ENCODE measurements around the gene PIP5K1C.

The PIP5K1C gene

GRCh38 chr19:3672575-3672948, 27.7 kb downstream of the PIP5K1C start:
- TF ChIP-seq TAF1 (IDR thresholded peaks at IDR 0.05; ENCODE audit: borderline replicate concordance, insufficient read depth, low read length), result no peak
- no peak for TF ChIP-seq POLR2AphosphoS5 (IDR thresholded peaks at IDR 0.05; ENCODE audit: low read depth, low read length)
- no peak for TF ChIP-seq FOXP2 (optimal IDR thresholded peaks at IDR 0.05; ENCODE audit: borderline replicate concordance, extremely low read depth, extremely low read length, insufficient read depth)
- TF ChIP-seq, protein P1, sequence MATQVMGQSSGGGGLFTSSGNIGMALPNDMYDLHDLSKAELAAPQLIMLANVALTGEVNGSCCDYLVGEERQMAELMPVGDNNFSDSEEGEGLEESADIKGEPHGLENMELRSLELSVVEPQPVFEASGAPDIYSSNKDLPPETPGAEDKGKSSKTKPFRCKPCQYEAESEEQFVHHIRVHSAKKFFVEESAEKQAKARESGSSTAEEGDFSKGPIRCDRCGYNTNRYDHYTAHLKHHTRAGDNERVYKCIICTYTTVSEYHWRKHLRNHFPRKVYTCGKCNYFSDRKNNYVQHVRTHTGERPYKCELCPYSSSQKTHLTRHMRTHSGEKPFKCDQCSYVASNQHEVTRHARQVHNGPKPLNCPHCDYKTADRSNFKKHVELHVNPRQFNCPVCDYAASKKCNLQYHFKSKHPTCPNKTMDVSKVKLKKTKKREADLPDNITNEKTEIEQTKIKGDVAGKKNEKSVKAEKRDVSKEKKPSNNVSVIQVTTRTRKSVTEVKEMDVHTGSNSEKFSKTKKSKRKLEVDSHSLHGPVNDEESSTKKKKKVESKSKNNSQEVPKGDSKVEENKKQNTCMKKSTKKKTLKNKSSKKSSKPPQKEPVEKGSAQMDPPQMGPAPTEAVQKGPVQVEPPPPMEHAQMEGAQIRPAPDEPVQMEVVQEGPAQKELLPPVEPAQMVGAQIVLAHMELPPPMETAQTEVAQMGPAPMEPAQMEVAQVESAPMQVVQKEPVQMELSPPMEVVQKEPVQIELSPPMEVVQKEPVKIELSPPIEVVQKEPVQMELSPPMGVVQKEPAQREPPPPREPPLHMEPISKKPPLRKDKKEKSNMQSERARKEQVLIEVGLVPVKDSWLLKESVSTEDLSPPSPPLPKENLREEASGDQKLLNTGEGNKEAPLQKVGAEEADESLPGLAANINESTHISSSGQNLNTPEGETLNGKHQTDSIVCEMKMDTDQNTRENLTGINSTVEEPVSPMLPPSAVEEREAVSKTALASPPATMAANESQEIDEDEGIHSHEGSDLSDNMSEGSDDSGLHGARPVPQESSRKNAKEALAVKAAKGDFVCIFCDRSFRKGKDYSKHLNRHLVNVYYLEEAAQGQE (IDR thresholded peaks at IDR 0.05; ENCODE audit: insufficient read depth in 1 of 2, low read depth in 2 of 2, low read length in 2 of 2), result no peak
- no peak for TF ChIP-seq SIN3A (IDR thresholded peaks at IDR 0.05; ENCODE audit: borderline replicate concordance, insufficient read depth, low read length)

DNA sequence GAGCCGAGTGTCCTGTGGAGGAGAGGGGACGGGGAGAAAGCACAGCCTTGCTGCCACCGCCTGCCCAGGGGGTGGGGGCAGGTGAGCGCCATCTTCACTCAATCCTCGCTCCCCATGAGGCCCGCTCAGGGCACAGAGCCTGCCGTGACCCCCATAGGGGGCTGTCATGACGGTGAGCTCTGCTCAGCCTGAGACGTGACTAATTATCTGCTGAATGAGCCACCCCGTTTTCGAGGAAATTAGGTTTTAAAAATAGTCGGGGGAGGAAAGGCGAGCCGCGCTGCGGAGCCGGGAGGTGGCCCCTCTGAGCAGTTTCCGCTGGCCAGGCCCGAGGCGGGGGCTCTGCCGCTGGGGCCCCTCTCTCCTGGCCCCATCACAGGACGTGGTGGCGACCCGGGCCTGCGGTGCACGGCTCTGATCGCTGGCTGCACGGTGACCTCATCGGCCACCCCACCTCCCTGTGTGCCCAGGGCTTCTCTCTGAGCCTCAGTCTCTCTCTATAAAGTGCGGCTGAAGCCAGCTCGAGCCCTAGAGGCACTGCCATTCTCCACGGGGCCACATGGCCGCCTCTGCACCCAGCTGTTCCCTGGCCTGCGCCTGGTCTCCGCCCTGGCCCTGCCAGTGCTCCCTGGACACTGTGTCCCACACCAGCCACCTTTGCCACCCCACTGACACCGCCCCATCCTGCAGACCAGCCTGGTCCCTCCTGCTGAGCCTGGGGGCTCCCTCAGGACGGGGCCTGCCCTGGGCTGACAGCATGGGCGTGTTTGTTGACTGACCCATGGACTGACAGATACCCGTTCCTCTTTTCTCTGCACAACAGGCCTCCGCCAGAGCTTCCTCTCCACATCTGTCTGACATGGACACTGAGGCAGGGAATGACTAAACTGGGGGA, 28.3 kb downstream of the PIP5K1C start:
- no peak for TF ChIP-seq POLR2AphosphoS5 (IDR thresholded peaks at IDR 0.05; ENCODE audit: low read depth, low read length)
- peak; percentile 18 for TF ChIP-seq FOXP2 (optimal IDR thresholded peaks at IDR 0.05; ENCODE audit: borderline replicate concordance, extremely low read depth, extremely low read length, insufficient read depth)

- TF ChIP-seq, protein P1 (IDR thresholded peaks at IDR 0.05; ENCODE audit: insufficient read depth in 1 of 2, low read depth in 2 of 2, low read length in 2 of 2), result no peak
- TF ChIP-seq SIN3A (IDR thresholded peaks at IDR 0.05; ENCODE audit: borderline replicate concordance, insufficient read depth, low read length) (no peak), POLR2AphosphoS5 (IDR thresholded peaks at IDR 0.05; ENCODE audit: low read depth, low read length) (no peak), TAF1 (IDR thresholded peaks at IDR 0.05; ENCODE audit: borderline replicate concordance, insufficient read depth, low read length) (no peak), FOXP2 (optimal IDR thresholded peaks at IDR 0.05; ENCODE audit: borderline replicate concordance, extremely low read depth, extremely low read length, insufficient read depth) (no peak)
Measured at GRCh38 chr19:3670796-3671679, 29.2 kb downstream of the PIP5K1C start.

- TF ChIP-seq TAF1 (IDR thresholded peaks at IDR 0.05; ENCODE audit: borderline replicate concordance, insufficient read depth, low read length) (no peak), FOXP2 (optimal IDR thresholded peaks at IDR 0.05; ENCODE audit: borderline replicate concordance, extremely low read depth, extremely low read length, insufficient read depth) (no peak), SIN3A (IDR thresholded peaks at IDR 0.05; ENCODE audit: borderline replicate concordance, insufficient read depth, low read length) (no peak), POLR2AphosphoS5 (IDR thresholded peaks at IDR 0.05; ENCODE audit: low read depth, low read length) (no peak)
- TF ChIP-seq, protein P1 (IDR thresholded peaks at IDR 0.05; ENCODE audit: insufficient read depth in 1 of 2, low read depth in 2 of 2, low read length in 2 of 2), result no peak
Measured at GRCh38 chr19:3669947-3670795, 30.1 kb downstream of the PIP5K1C start.

Measured in PFSK-1 (cell line).